GM10266 (cell line): ENCODE results near the gene RAC3.

Experiments
- DNase-seq: peaks from one replicate; pipeline ENCODE4 v3.0.0; 2012; ENCODE audit errors: extremely low spot score
- CTCF ChIP-seq: IDR thresholded peaks from 2 replicates; pipeline ENCODE4 v1.5.1; 2012; ENCODE audit warnings: mild to moderate bottlenecking, low read depth; ENCODE audit not compliant: control insufficient read depth, insufficient read depth; ENCODE audit errors: missing control alignments

RAC3 gene

DNA sequence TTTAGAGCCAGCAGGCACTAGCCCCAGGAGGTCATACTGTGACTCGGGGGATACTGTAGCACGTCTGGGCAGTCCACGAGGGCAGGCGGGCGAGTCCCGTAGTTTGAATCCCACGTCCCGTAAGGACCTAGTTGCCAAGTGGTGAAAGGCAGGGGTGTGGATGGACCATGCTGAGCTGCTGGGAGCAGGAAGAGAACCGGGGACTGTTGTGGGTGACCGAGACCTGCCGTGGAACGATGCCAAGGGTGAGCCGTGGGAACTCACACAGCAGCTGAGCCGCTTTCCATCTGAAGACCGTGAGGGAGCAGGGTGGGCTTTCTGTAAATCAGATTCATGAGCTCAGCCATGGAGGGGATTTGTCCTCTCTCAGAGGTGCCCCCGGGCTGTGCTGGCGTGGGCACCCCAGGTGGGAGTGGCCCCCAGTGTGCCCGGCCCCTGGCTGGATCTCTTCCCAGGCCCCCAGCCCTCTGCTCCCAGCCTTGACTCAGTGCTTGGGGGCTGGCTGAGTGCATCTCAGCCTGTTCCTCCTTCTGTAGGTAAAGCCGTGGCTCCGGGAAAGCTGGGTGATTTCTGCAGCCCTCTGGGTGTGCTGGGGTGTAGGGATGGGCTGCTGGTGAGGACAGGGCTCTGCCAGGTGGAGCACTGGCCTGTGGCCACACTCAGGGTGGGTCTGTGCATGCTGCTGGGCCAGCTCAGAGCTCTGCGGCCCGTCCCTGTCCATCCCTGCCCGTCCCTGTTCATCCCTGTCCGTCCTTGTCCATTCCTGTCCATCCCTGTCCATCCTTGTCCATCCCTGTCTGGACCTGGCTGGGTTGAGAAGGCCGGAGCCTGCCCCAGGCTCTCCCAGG is 40.4 kb upstream of the RAC3 start:
- no peak for DNase-seq
- TF ChIP-seq CTCF, result no peak

DNA sequence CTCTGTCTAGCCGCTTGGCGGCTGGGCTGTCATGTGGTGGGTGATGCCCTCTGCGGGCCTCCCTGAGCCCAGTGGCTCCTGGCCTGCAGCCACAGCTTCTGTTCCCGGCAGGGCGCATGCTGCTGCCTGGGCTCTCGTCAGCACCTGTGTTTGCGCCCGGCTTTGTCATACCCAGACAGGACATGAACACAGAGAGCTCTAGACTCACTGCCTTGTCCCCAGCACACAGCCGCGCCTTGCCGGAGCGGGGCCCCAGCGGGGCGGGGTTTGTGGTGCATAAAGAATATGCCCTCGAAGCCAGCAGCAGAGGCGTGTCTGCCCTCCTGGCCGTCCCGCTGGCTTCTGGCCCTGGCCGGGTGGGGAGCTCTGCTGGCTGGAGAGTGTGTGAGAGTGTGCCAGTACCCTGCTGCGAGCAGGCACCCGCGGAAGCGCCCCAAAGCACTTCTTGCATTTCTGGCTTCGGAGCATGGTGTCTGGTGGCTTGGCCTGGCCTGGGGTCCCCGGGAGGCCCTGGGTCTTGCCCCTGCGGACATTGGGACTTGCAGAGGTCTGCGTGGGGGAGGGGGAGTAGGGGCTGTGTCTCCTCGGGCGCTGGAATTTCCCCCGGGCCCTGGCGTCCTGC is 39.7 kb upstream of the RAC3 start:
- no peak for DNase-seq
- no peak for TF ChIP-seq CTCF

- TF ChIP-seq CTCF, result no peak
- DNase-seq, result no peak
Measured at GRCh38 chr17:81992306-81993102, 39.0 kb upstream of the RAC3 start.

GRCh38 chr17:81993729-81994592 is 37.5 kb upstream of the RAC3 start:
- TF ChIP-seq CTCF, result no peak
- DNase-seq, result no peak

- no peak for DNase-seq
- no peak for TF ChIP-seq CTCF
Measured at GRCh38 chr17:81994593-81995462, 36.6 kb upstream of the RAC3 start.
